Measurements from ENCODE around the gene MCM3.

DNA sequence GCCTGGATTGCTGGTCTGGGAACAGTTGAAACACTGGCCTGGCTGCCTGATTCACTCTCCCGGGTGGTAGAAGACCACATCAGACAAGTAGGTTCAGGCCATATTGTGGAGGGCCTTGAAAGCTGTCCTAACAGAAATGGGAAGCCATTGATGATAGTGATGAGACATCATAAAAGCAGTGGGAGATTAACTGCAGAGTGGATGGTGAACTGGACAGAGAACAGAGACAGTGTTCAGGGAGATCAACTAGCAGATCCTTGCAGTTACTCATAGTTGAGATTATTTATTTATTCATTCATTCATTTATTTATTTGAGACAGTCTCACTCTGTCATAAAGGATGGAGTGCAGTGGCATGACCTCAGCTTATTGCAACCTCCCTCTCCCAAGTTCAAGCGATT is 30.2 kb upstream of the MCM3 start:
- TF ChIP-seq, protein P1, sequence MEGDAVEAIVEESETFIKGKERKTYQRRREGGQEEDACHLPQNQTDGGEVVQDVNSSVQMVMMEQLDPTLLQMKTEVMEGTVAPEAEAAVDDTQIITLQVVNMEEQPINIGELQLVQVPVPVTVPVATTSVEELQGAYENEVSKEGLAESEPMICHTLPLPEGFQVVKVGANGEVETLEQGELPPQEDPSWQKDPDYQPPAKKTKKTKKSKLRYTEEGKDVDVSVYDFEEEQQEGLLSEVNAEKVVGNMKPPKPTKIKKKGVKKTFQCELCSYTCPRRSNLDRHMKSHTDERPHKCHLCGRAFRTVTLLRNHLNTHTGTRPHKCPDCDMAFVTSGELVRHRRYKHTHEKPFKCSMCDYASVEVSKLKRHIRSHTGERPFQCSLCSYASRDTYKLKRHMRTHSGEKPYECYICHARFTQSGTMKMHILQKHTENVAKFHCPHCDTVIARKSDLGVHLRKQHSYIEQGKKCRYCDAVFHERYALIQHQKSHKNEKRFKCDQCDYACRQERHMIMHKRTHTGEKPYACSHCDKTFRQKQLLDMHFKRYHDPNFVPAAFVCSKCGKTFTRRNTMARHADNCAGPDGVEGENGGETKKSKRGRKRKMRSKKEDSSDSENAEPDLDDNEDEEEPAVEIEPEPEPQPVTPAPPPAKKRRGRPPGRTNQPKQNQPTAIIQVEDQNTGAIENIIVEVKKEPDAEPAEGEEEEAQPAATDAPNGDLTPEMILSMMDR (IDR thresholded peaks at IDR 0.05) = no peak
- no peak for TF ChIP-seq POLR2AphosphoS5 (IDR thresholded peaks at IDR 0.05)
